Fibroblast of pulmonary artery (primary cell): ENCODE results near the gene MFSD2B.

Experiments used
- DNase-seq: peaks from one replicate; pipeline ENCODE4 v3.0.0-alpha.2; 2010; ENCODE audit warnings: low read depth
- H3K4me3 ChIP-seq: replicated peaks from 2 replicates; pipeline ENCODE4 v1.5.1; 2011; ENCODE audit warnings: low read depth, mild to moderate bottlenecking, control low read depth, low read length, moderate library complexity
- CTCF ChIP-seq: IDR thresholded peaks from 2 replicates; pipeline ENCODE4 v1.5.1; 2011; ENCODE audit warnings: mild to moderate bottlenecking, control low read depth, low read length, inconsistent platforms; ENCODE audit errors: missing control alignments

Gene MFSD2B

DNA sequence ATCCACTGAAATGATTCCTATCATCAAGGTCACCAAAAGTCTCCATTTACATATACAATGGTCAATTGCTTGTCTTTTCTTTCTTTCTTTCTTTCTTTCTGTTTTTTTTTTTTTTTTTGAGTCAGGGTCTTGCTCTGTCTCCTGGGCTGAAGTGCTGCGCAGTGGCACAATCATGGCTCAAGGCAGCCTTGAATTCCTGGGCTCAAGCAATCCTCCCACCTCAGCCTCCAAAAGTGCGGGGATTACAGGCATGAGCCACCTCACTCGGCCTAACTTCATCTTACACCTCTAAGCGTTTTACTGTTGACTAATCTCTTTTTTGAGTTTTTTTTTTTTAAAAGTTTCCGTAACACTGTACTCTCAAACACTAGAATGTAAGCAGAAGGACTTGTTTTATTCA lies 65.4 kb downstream of the MFSD2B start:
- DNase-seq = no peak
- no peak for TF ChIP-seq CTCF
- H3K4me3 ChIP-seq = peak overlapping the region; percentile 98
